ENCODE measurements around the gene TMEM63C.
A peak's percentile ranks its signal among the peaks of the same experiment; 100 is the strongest.

TMEM63C gene

GRCh38 chr14:77180726-77181602 lies 634 bp upstream of the TMEM63C start:
- Histone ChIP-seq H3K4me1 (peaks cover 4% of the 10 kb centered on the region; the same call in 1 of the 2 replicates), H3K4me3 (ENCODE audit: low read depth, low read length) (peak overlapping the region; percentile 73), H3K36me3 (no peaks in the 10 kb centered on the region), H3K9me3 (no peaks in the 10 kb centered on the region), H3K27me3 (no peaks in the 10 kb centered on the region)
- no peak for TF ChIP-seq CTCF (IDR thresholded peaks at IDR 0.05; ENCODE audit: low read depth, low read length)
- no peak for DNase-seq

DNA sequence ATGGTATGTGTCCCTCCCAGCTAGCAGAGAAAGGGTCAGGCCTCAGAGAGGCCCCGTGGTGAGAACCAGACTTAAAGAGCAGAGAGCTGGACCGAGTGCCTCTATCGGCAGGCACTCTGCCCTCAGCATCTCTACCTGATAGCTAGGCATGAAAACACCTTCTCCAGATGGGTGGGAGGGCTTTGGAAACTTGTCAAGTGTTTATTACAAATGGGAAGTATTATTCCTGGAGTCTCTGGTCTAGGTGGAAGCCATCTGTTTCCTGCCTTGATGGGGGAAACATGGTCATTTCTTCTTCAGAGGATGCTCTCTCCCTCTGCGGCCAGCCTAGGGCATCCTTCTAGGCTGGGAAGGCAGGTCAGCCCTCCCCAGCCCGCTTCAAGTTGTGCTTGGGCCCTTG lies 2.3 kb downstream of the TMEM63C start:
- DNase-seq, result no peak
- Histone ChIP-seq H3K36me3 (no peaks in the 10 kb centered on the region; the same call in 1 of the 2 replicates), H3K4me1 (peaks cover 4% of the 10 kb centered on the region; the same call in 1 of the 2 replicates), H3K27me3 (no peaks in the 10 kb centered on the region), H3K4me3 (ENCODE audit: low read depth, low read length) (no peak overlapping the region), H3K9me3 (no peaks in the 10 kb centered on the region)
- no peak for TF ChIP-seq CTCF (IDR thresholded peaks at IDR 0.05; ENCODE audit: low read depth, low read length)

- no peak for DNase-seq
- TF ChIP-seq CTCF (IDR thresholded peaks at IDR 0.05; ENCODE audit: low read depth, low read length), result no peak
- Histone ChIP-seq H3K4me1 (peaks cover 4% of the 10 kb centered on the region; the same call in 1 of the 2 replicates), H3K36me3 (no peaks in the 10 kb centered on the region; the same call in 1 of the 2 replicates), H3K4me3 (ENCODE audit: low read depth, low read length) (no peak overlapping the region), H3K27me3 (no peaks in the 10 kb centered on the region), H3K9me3 (no peaks in the 10 kb centered on the region)
These were observed 2.9 kb downstream of the TMEM63C start for GRCh38 chr14:77184396-77185092.

- no peaks in the 10 kb centered on the region; the same call in 1 of the 2 replicates for H3K36me3 ChIP-seq
- H3K4me1 ChIP-seq, result peaks cover 4% of the 10 kb centered on the region; the same call in 1 of the 2 replicates
- H3K27me3 ChIP-seq, result no peaks in the 10 kb centered on the region
- TF ChIP-seq CTCF (IDR thresholded peaks at IDR 0.05; ENCODE audit: low read depth, low read length), result no peak
- H3K4me3 ChIP-seq (ENCODE audit: low read depth, low read length), result no peak overlapping the region
- DNase-seq, result no peak
- no peaks in the 10 kb centered on the region for H3K9me3 ChIP-seq
These were observed 3.5 kb downstream of the TMEM63C start for GRCh38 chr14:77185093-77185465.

- Histone ChIP-seq H3K9me3 (no peaks in the 10 kb centered on the region), H3K36me3 (no peaks in the 10 kb centered on the region; the same call in 1 of the 2 replicates), H3K27me3 (no peaks in the 10 kb centered on the region), H3K4me1 (no peaks in the 10 kb centered on the region), H3K4me3 (ENCODE audit: low read depth, low read length) (no peak overlapping the region)
- DNase-seq, result no peak
- TF ChIP-seq CTCF (IDR thresholded peaks at IDR 0.05; ENCODE audit: low read depth, low read length), result no peak
These were observed 5.5 kb downstream of the TMEM63C start for GRCh38 chr14:77186911-77187648.

Data from BE2C (cell line).